22Rv1 (cell line): ENCODE data around the gene ZW10.

Experiments
- H3K27ac ChIP-seq: fragments of 450-650 bp; 2 replicates; pipeline ENCODE4 v1.5.1; 2017
- CTCF ChIP-seq: fragments of 450-650 bp; IDR thresholded peaks from 2 replicates; pipeline ENCODE4 v1.5.1; 2017; ENCODE audit warnings: mild to moderate bottlenecking
- ZFX ChIP-seq: fragments of 450-650 bp; IDR thresholded peaks from 2 replicates; pipeline ENCODE4 v1.6.1; 2017; ENCODE audit warnings: antibody characterized with exemption, borderline replicate concordance

ZW10 gene

DNA sequence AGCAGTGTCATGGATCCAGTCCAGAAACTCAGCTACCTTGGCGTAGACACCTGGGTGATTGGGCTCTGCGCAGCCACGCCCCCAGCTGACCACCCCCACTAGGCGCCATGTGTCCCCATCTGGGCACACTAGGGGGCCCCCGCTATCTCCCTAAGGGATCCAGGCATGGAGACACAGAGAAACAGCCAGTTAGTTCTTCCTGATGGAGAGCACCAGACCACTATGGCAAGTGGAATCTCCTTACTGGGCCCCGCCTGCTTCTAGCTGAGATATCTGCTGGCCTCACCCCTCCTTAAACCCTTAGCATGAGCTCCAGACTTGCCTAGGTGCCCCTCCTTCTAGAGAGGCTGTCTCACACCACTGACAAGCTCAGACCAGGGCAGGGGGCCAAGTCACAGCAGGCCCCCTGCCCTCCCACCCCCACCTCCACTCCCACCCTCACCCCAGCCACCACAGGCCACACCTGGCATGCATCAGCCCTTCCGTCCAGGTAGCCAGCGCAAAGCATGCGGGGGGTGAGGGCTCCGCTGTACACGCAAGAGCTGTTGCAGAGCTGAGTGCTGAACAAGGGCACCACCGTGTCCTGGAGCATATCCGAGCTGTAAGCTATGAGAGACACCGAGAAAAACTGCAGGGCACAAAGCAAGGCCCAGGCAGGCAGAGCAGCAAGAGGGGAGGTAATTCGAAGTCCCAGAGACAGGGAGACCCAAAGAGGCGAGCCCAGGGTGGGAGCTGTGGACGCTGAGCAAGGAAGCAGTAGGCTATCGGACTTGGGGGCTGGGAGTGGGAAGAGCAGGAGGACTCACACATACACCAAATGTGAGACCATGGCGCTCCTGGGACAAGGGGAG, 83.5 kb downstream of the ZW10 start:
- no peak overlapping the region for H3K27ac ChIP-seq
- TF ChIP-seq CTCF, result no peak
- TF ChIP-seq ZFX, result no peak

DNA sequence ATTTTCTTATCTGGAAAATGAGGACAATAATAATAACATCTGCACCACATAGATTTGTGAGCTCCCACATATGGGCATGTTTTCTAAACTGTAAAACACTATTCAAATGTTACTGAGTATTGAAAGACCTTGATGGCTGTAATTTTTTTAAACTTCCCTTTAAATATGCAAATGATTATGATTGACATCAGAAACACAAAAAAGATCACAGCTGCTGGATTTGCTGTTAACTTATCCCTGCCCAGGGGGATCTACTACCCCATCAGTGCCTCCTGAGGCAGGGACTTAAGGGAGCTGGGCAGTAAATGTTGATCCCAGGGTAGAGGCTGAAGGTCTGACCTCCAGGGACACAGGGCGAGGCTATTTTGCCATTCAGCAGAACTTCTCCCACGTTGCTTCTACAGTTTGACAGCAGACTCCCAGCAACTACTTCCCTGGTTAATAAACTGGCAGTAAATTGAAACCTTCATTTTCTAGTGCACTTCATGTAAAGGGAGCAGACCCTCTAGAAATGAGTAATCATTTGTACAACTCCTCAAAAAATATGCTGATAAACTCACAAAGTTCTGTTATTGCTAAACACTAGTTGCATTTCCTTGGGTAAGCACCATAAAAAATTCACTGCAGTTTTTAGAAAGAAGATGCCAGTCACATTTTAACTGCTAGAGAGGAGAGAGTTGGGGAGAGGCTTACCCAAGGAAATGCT, 87.7 kb downstream of the ZW10 start:
- no peak overlapping the region for H3K27ac ChIP-seq
- TF ChIP-seq ZFX (no peak), CTCF (no peak)

- TF ChIP-seq CTCF (no peak), ZFX (no peak)
- no peak overlapping the region for H3K27ac ChIP-seq
Observed at GRCh38 chr11:113684496-113684895, 89.0 kb downstream of the ZW10 start.

GRCh38 chr11:113683481-113684046, 89.9 kb downstream of the ZW10 start:
- no peak overlapping the region for H3K27ac ChIP-seq
- no peak for TF ChIP-seq CTCF
- no peak for TF ChIP-seq ZFX
